Measurements from ENCODE around the gene MAP4K3.

The MAP4K3 gene

DNA sequence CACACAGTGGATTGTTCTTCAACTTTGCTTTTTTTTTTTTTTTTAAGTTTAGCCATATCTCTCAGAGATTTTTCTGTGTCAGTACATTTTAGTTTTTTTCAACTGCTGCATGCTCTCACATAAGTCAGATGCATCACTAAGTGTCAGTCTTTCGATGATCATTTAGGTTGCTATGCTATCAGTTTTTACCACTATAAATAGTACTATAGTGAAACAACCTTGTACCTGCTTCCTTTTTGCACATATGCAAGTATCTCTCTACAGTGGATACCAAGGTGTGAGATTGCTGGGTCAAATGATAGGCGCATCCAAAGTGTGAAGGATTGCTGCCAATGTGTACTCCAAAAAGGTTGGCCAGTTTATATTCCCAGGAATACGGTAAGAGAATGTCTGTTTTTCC is 33.5 kb upstream of the MAP4K3 start:
- Histone ChIP-seq H3K27ac (no peak overlapping the region), H3K4me3 (ENCODE audit: low read depth in 1 of 2, low read length in 1 of 2) (no peak overlapping the region), H3K36me3 (no peaks in the 10 kb centered on the region), H3K9me3 (no peaks in the 10 kb centered on the region), H3K27me3 (no peaks in the 10 kb centered on the region), H3K4me1 (ENCODE audit: control insufficient read depth in 1 of 2, insufficient read depth in 1 of 2, low read depth in 1 of 2, low read length in 1 of 2) (no peaks in the 10 kb centered on the region)
- no peak for TF ChIP-seq CTCF (IDR thresholded peaks at IDR 0.05)

GRCh38 chr2:39469807-39470206 is 32.7 kb upstream of the MAP4K3 start:
- no peak for TF ChIP-seq CTCF (IDR thresholded peaks at IDR 0.05)
- Histone ChIP-seq H3K27ac (no peak overlapping the region), H3K9me3 (no peaks in the 10 kb centered on the region), H3K4me3 (ENCODE audit: low read depth in 1 of 2, low read length in 1 of 2) (no peak overlapping the region), H3K4me1 (ENCODE audit: control insufficient read depth in 1 of 2, insufficient read depth in 1 of 2, low read depth in 1 of 2, low read length in 1 of 2) (no peaks in the 10 kb centered on the region), H3K27me3 (no peaks in the 10 kb centered on the region), H3K36me3 (no peaks in the 10 kb centered on the region)

GRCh38 chr2:39468579-39469451 is 31.7 kb upstream of the MAP4K3 start:
- H3K36me3 ChIP-seq: no peaks in the 10 kb centered on the region
- no peak overlapping the region for H3K4me3 ChIP-seq (ENCODE audit: low read depth in 1 of 2, low read length in 1 of 2)

GRCh38 chr2:39466311-39466710 is 29.2 kb upstream of the MAP4K3 start:
- no peak overlapping the region for H3K4me3 ChIP-seq (ENCODE audit: low read depth in 1 of 2, low read length in 1 of 2)
- H3K27ac ChIP-seq: no peak overlapping the region

More at GRCh38 chr2:39468579-39469451, 31.7 kb upstream of the MAP4K3 start:
- Histone ChIP-seq H3K27me3 (no peaks in the 10 kb centered on the region), H3K27ac (no peak overlapping the region), H3K9me3 (no peaks in the 10 kb centered on the region), H3K4me1 (ENCODE audit: control insufficient read depth in 1 of 2, insufficient read depth in 1 of 2, low read depth in 1 of 2, low read length in 1 of 2) (no peaks in the 10 kb centered on the region)
- no peak for TF ChIP-seq CTCF (IDR thresholded peaks at IDR 0.05)

DNA sequence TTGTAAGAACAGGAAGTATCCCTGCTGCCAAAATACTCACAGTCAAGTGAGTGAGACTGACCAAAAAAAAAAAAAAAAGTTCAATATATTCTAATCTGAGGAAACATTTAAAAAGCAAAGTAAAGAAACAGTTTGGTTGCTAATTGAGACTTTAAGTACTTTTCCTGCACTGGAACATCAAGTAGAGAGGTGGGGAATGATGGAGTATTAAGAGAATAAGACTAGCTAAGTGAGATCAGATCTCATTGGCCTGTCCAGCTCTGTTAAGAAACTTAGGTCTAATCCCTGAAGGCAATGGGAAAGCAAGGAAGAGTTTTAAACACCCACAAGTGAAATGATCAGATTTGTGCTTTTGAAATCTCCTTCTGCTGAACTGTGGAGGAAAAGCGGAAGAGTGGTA is 27.8 kb upstream of the MAP4K3 start:
- no peak for TF ChIP-seq CTCF (IDR thresholded peaks at IDR 0.05)
- Histone ChIP-seq H3K27ac (no peak overlapping the region), H3K27me3 (no peaks in the 10 kb centered on the region), H3K9me3 (no peaks in the 10 kb centered on the region), H3K36me3 (no peaks in the 10 kb centered on the region), H3K4me1 (ENCODE audit: control insufficient read depth in 1 of 2, insufficient read depth in 1 of 2, low read depth in 1 of 2, low read length in 1 of 2) (no peaks in the 10 kb centered on the region), H3K4me3 (ENCODE audit: low read depth in 1 of 2, low read length in 1 of 2) (no peak overlapping the region)

More at GRCh38 chr2:39466311-39466710, 29.2 kb upstream of the MAP4K3 start:
- Histone ChIP-seq H3K4me1 (ENCODE audit: control insufficient read depth in 1 of 2, insufficient read depth in 1 of 2, low read depth in 1 of 2, low read length in 1 of 2) (no peaks in the 10 kb centered on the region), H3K27me3 (no peaks in the 10 kb centered on the region), H3K9me3 (no peaks in the 10 kb centered on the region), H3K36me3 (no peaks in the 10 kb centered on the region)
- TF ChIP-seq CTCF (IDR thresholded peaks at IDR 0.05): no peak

Measured in neutrophil (primary cell).